Measurements from ENCODE around the gene PPP1CC.

DNA sequence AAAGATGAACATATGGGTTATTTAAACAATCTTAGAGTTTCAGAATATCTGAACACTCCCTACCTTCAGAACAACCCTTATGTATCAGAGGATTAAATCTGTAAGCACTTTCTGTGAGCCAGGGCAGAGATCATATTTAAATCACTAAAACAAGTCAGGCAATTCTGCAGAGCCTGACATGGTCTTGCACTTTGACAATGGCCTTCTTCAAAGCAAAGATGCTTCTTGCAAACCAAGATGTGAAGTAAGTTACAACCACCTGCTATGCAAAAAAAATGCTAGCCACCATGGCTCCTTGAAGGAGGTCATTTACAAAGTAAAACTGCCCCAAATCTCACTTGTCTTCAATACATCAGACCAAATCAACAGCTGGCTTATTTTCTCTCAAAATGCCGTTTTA is 3.2 kb downstream of the PPP1CC start:
- TF ChIP-seq, protein P1, sequence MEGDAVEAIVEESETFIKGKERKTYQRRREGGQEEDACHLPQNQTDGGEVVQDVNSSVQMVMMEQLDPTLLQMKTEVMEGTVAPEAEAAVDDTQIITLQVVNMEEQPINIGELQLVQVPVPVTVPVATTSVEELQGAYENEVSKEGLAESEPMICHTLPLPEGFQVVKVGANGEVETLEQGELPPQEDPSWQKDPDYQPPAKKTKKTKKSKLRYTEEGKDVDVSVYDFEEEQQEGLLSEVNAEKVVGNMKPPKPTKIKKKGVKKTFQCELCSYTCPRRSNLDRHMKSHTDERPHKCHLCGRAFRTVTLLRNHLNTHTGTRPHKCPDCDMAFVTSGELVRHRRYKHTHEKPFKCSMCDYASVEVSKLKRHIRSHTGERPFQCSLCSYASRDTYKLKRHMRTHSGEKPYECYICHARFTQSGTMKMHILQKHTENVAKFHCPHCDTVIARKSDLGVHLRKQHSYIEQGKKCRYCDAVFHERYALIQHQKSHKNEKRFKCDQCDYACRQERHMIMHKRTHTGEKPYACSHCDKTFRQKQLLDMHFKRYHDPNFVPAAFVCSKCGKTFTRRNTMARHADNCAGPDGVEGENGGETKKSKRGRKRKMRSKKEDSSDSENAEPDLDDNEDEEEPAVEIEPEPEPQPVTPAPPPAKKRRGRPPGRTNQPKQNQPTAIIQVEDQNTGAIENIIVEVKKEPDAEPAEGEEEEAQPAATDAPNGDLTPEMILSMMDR (IDR thresholded peaks at IDR 0.05; ENCODE audit: low read depth, low read length): no peak
- no peak for TF ChIP-seq EZH2phosphoT487 (IDR thresholded peaks at IDR 0.05; ENCODE audit: low read depth)

All from OCI-LY3 (cell line).